ENCODE measurements around the gene NRL. TPM values are rescaled to one million over a fixed set of nuclear protein-coding genes. Genes with fewer than 3 reads are reported as not detected.

The NRL gene
- total RNA-seq, 1 donor = 1.8 TPM

- DNase-seq (ENCODE audit: insufficient read length, low spot score, missing footprints) = peak; percentile 31
- Histone ChIP-seq H3K4me1 (ENCODE audit: insufficient read depth, low read length) (peaks cover 5% of the 10 kb centered on the region), H2AFZ (ENCODE audit: low read length) (no peak overlapping the region), H3K4me3 (ENCODE audit: insufficient read depth, low read length) (no peak overlapping the region), H4K20me1 (ENCODE audit: insufficient read depth, low read length) (no peaks in the 10 kb centered on the region), H3K27ac (ENCODE audit: low read depth, low read length) (no peak overlapping the region), H3K4me2 (ENCODE audit: insufficient read depth, low read length) (no peak overlapping the region), H3K27me3 (ENCODE audit: insufficient read depth, low read length) (peaks cover 34% of the 10 kb centered on the region), H3K79me2 (ENCODE audit: insufficient read depth, low read length) (no peaks in the 10 kb centered on the region), H3K36me3 (ENCODE audit: insufficient read depth, low read length) (no peaks in the 10 kb centered on the region), H3K9me3 (ENCODE audit: low read depth, low read length) (no peaks in the 10 kb centered on the region)
- TF ChIP-seq CTCF (IDR thresholded peaks at IDR 0.05; ENCODE audit: extremely low read depth, low read depth, low read length) = no peak
Measured at GRCh38 chr14:24084440-24084839, 30.3 kb downstream of the NRL start.

GRCh38 chr14:24083462-24083861, 31.3 kb downstream of the NRL start:
- Histone ChIP-seq H3K4me2 (ENCODE audit: insufficient read depth, low read length) (no peak overlapping the region), H3K4me3 (ENCODE audit: insufficient read depth, low read length) (no peak overlapping the region), H3K79me2 (ENCODE audit: insufficient read depth, low read length) (no peaks in the 10 kb centered on the region), H3K9me3 (ENCODE audit: low read depth, low read length) (no peaks in the 10 kb centered on the region), H3K36me3 (ENCODE audit: insufficient read depth, low read length) (no peaks in the 10 kb centered on the region), H3K27ac (ENCODE audit: low read depth, low read length) (no peak overlapping the region), H2AFZ (ENCODE audit: low read length) (no peak overlapping the region), H3K27me3 (ENCODE audit: insufficient read depth, low read length) (peaks cover 38% of the 10 kb centered on the region), H3K4me1 (ENCODE audit: insufficient read depth, low read length) (peaks cover 5% of the 10 kb centered on the region), H4K20me1 (ENCODE audit: insufficient read depth, low read length) (no peaks in the 10 kb centered on the region)
- DNase-seq (ENCODE audit: insufficient read length, low spot score, missing footprints) = no peak
- no peak for TF ChIP-seq CTCF (IDR thresholded peaks at IDR 0.05; ENCODE audit: extremely low read depth, low read depth, low read length)

DNA sequence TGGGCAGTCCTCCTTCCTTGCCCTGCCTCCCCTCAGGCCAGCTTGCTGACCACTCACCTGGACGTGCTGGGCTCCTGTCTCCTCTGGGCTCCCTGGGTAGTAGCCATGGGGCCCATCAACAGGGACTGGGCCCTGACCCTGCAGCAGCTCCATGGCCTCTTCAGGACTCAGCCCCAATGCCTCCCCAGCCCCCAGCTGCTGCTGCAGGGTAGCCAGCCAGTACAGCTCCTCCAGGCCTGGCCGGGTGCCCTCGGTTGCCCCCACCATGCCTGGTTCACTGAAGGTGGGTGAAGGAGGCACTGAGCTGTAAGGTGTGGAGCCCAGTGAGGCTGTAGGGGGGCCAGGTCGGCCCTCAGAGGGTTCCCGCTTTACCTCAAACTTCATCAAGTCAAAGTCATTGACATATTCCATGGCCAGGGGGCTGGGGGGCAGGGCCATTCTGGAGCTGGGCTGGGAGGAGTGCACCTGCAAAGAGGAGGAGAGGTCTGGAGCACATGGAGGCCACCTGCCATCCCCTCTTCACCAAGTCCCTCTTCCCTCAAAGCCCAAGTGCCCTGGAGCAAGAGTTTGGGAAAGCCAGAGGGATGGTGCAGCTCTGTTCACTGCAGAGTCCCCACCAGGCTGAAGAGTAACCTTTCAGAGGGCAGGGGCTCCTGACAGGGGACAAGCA, 32.2 kb downstream of the NRL start:
- Histone ChIP-seq H3K9me3 (ENCODE audit: low read depth, low read length) (no peaks in the 10 kb centered on the region), H3K4me3 (ENCODE audit: insufficient read depth, low read length) (no peak overlapping the region), H3K27ac (ENCODE audit: low read depth, low read length) (no peak overlapping the region), H3K4me2 (ENCODE audit: insufficient read depth, low read length) (no peak overlapping the region), H2AFZ (ENCODE audit: low read length) (no peak overlapping the region), H4K20me1 (ENCODE audit: insufficient read depth, low read length) (no peaks in the 10 kb centered on the region), H3K4me1 (ENCODE audit: insufficient read depth, low read length) (peaks cover 5% of the 10 kb centered on the region), H3K79me2 (ENCODE audit: insufficient read depth, low read length) (no peaks in the 10 kb centered on the region), H3K27me3 (ENCODE audit: insufficient read depth, low read length) (peaks cover 40% of the 10 kb centered on the region), H3K36me3 (ENCODE audit: insufficient read depth, low read length) (no peaks in the 10 kb centered on the region)
- peak; percentile 83 for DNase-seq (ENCODE audit: insufficient read length, low spot score, missing footprints)
- no peak for TF ChIP-seq CTCF (IDR thresholded peaks at IDR 0.05; ENCODE audit: extremely low read depth, low read depth, low read length)

DNA sequence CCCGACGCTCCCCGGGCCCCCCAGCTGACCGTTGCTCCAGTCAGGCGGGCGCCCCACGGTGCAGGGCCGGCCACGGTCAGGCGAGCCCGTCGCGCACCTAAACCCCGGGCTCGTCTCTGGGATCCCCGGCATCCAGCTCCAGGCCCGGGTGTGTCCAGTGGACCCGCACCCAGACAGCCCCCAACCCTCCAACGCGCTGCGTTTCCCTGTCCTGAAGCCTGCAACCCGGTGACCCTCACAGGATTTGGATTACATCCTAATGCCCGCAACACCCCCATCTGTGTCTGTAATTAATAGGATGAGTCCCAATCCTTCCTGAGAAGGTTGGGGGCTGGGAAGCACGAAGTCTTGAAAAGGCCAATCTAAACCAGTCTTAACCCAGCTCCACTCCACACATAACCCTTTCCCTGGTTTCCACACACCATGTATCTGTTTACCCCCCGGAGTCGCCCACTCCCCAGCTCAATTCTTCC, 33.0 kb downstream of the NRL start:
- Histone ChIP-seq H3K27me3 (ENCODE audit: insufficient read depth, low read length) (peaks cover 40% of the 10 kb centered on the region), H3K79me2 (ENCODE audit: insufficient read depth, low read length) (no peaks in the 10 kb centered on the region), H3K4me3 (ENCODE audit: insufficient read depth, low read length) (peak overlapping the region; percentile 68), H3K27ac (ENCODE audit: low read depth, low read length) (no peak overlapping the region), H3K4me2 (ENCODE audit: insufficient read depth, low read length) (peak overlapping the region; percentile 82), H3K36me3 (ENCODE audit: insufficient read depth, low read length) (no peaks in the 10 kb centered on the region), H3K9me3 (ENCODE audit: low read depth, low read length) (no peaks in the 10 kb centered on the region), H3K4me1 (ENCODE audit: insufficient read depth, low read length) (peaks cover 5% of the 10 kb centered on the region), H4K20me1 (ENCODE audit: insufficient read depth, low read length) (no peaks in the 10 kb centered on the region), H2AFZ (ENCODE audit: low read length) (no peak overlapping the region)
- TF ChIP-seq CTCF (IDR thresholded peaks at IDR 0.05; ENCODE audit: extremely low read depth, low read depth, low read length) = no peak
- DNase-seq (ENCODE audit: insufficient read length, low spot score, missing footprints) = peak; percentile 62
